Panc1 (cell line): ENCODE results near the gene UNCX. TPM values are rescaled to one million over a fixed set of nuclear protein-coding genes. Genes with fewer than 3 reads are reported as not detected.

ENCODE experiments used
- ATAC-seq: fragments of 200-7000 bp; cut with Tn5 transposase; 2 replicates; pipeline ENCODE4 v1.9.1; 2020; ENCODE audit warnings: mild to moderate bottlenecking, moderate library complexity
- BruUV-seq: library from RNA; stranded (reverse); fragments of 400-500 nt; replicated peaks from 2 replicates; lab custom pipeline; 2021; lab: Mats Ljungman, UMichigan
- CTCF ChIA-PET: fragments of 300-600 bp; sonication (Branson Sonifier 250); formaldehyde crosslinking; loops from one replicate; lab custom pipeline; 2022; ENCODE audit warnings: antibody characterized with exemption; lab: Charles Lee
- POLR2A ChIA-PET: fragments of 300-600 bp; sonication (Branson Sonifier 250); formaldehyde crosslinking; loops from one replicate; lab custom pipeline; 2022; ENCODE audit warnings: antibody characterized with exemption; lab: Charles Lee
- DNase-seq: peaks from one replicate; pipeline ENCODE4 v3.0.0-alpha.2; 2010; ENCODE audit warnings: low read depth, low spot score
- H3K27ac ChIP-seq: 2 replicates; pipeline ENCODE4 v1.5.1; 2011; ENCODE audit warnings: mild to moderate bottlenecking, low read length, inconsistent platforms
- H3K27me3 ChIP-seq: fragments of 200-500 bp; sonication (Bioruptor generic); 2 replicates; pipeline ENCODE4 v1.6.0; 2014; ENCODE audit warnings: low read length, inconsistent platforms; ENCODE audit not compliant: control insufficient read depth, insufficient read depth
- H3K36me3 ChIP-seq: fragments of 200-500 bp; sonication (Bioruptor generic); 2 replicates; pipeline ENCODE4 v1.5.1; 2014; ENCODE audit warnings: inconsistent platforms, mild to moderate bottlenecking, low read length, moderate library complexity; ENCODE audit not compliant: control insufficient read depth, insufficient read depth
- H3K4me1 ChIP-seq: 2 replicates; pipeline ENCODE4 v1.5.1; 2011; ENCODE audit warnings: inconsistent platforms, mild to moderate bottlenecking, low read length, moderate library complexity; ENCODE audit not compliant: control insufficient read depth, insufficient read depth
- H3K4me3 ChIP-seq, 2 experiments: 2 replicates each; pipeline ENCODE4 v1.5.1; 2011 to 2012; ENCODE audit warnings: low read depth in 2 of 2, low read length in 2 of 2, mild to moderate bottlenecking in 2 of 2, inconsistent platforms in 1 of 2, moderate library complexity in 1 of 2
- H3K9me3 ChIP-seq: fragments of 200-500 bp; sonication (Bioruptor generic); 2 replicates; pipeline ENCODE4 v1.5.1; 2014; ENCODE audit warnings: low read depth, mild to moderate bottlenecking, inconsistent platforms, low read length, moderate library complexity; ENCODE audit not compliant: control insufficient read depth, insufficient read depth
- CTCF ChIP-seq: fragments of 450-650 bp; IDR thresholded peaks from 2 replicates; pipeline ENCODE4 v1.5.1; 2017; ENCODE audit warnings: mild to moderate bottlenecking
- POLR2AphosphoS5 ChIP-seq: IDR thresholded peaks from 2 replicates; pipeline ENCODE4 v1.6.1; 2012; ENCODE audit warnings: mild to moderate bottlenecking, low read depth, low read length, moderate library complexity
- REST ChIP-seq, 2 experiments: IDR thresholded peaks; 2 replicates each; pipeline ENCODE4 v1.6.1; 2011 to 2012; ENCODE audit warnings: low read depth in 2 of 2, control low read depth in 1 of 2, low read length in 1 of 2, mild to moderate bottlenecking in 1 of 2, moderate library complexity in 1 of 2; ENCODE audit not compliant: insufficient read depth in 1 of 2
- SIN3A ChIP-seq: IDR thresholded peaks from 2 replicates; pipeline ENCODE4 v1.6.1; 2012; ENCODE audit warnings: low read depth, mild to moderate bottlenecking, low read length, moderate library complexity, borderline replicate concordance; ENCODE audit not compliant: insufficient read depth
- TCF7L2 ChIP-seq: IDR thresholded peaks from 2 replicates; pipeline ENCODE4 v1.6.1; 2011; ENCODE audit warnings: mild to moderate bottlenecking, low read depth, low read length, inconsistent platforms
- in situ Hi-C: cut with HindIII; loops from 2 replicates; pipeline ENCODE4 v1.10.0; 2016; ENCODE audit warnings: low sequenced_read_pairs, low pct_unique_long_range_greater_than_20kb
- intact Hi-C: fragments of 100-400 bp; cut with micrococcal nuclease; formaldehyde crosslinking; loops from one replicate; pipeline ENCODE4 v1.10.0; 2022; ENCODE audit not compliant: unreplicated experiment
- total RNA-seq: library from RNA; stranded (reverse); gene quantifications from one replicate; pipeline ENCODE4 v1.2.1, GENCODE V29; 2021; ENCODE audit not compliant: unreplicated experiment

UNCX gene
- total RNA-seq, 1 experiment from 2014 or later, result not detected

- Histone ChIP-seq H3K27me3 (peaks cover 21% of the 10 kb centered on the region), H3K9me3 (no peaks in the 10 kb centered on the region), H3K27ac (no peak overlapping the region), H3K4me3 (no peak overlapping the region), H3K36me3 (no peaks in the 10 kb centered on the region), H3K4me1 (no peaks in the 10 kb centered on the region)
- DNase-seq (no peak), ATAC-seq (no peak)
- no peak for TF ChIP-seq REST (IDR thresholded peaks at IDR 0.05; ENCODE audit: insufficient read depth in 1 of 2, low read depth in 2 of 2, low read length in 1 of 2)
- TF ChIP-seq POLR2AphosphoS5, result no peak
- no peak for TF ChIP-seq CTCF
- no peak for TF ChIP-seq TCF7L2
- no peak for TF ChIP-seq SIN3A
- BruUV-seq, result no TSS peak
- intact Hi-C loops, result no loop called here
- POLR2A ChIA-PET, result no interaction called here
- CTCF ChIA-PET, result interaction anchor here (0.7 to 1.0 kb wide), 3 partner anchors 19 to 162 kb away, joined by 3 to 4 read pairs (median 3); no protein-coding TSS in a partner anchor
- in situ Hi-C loops, result no loop called here
Observed at GRCh38 chr7:1268866-1269265, 36.2 kb downstream of the UNCX start.

DNA sequence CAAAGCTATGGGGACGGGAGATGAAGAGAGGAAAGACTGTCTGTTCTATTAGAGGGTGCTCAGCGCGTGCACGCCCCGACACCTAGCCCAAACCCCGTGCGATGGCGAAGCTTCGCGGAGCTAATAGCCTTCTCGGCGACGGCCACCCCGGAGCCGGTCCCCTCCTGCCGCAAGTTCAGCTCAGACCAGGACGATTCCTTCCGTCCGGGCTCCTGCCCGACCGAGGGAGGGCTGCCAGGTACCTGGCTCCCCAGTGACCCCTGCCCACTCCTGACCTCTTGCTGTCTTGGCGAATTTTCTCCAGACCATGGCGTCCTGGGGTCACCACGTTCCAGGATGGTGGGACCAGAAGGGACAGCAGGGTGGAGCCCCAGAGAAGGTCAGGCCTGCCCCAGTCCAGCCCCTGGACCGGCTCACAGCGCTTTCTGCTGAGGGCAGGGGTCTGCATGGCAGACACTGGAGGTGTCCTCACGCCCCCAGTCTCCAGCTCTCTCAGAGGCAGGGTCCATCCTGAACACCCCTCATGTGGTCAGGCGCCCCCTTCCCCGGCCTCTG is 36.7 kb downstream of the UNCX start:
- intact Hi-C loops (no loop called here), in situ Hi-C loops (no loop called here)
- BruUV-seq, result no TSS peak
- Histone ChIP-seq H3K36me3 (no peaks in the 10 kb centered on the region), H3K4me1 (no peaks in the 10 kb centered on the region), H3K27me3 (peaks cover 16% of the 10 kb centered on the region), H3K9me3 (no peaks in the 10 kb centered on the region), H3K4me3 (no peak overlapping the region), H3K27ac (no peak overlapping the region)
- CTCF ChIA-PET, result interaction anchor here (0.7 to 1.0 kb wide), 2 partner anchors 77 to 163 kb away, joined by 3 read pairs; no protein-coding TSS in a partner anchor
- TF ChIP-seq REST (IDR thresholded peaks at IDR 0.05; ENCODE audit: insufficient read depth in 1 of 2, low read depth in 2 of 2, low read length in 1 of 2) (no peak), POLR2AphosphoS5 (no peak), CTCF (no peak), TCF7L2 (no peak), SIN3A (no peak)
- no peak for ATAC-seq
- DNase-seq, result no peak
- POLR2A ChIA-PET, result no interaction called here
